ENCODE measurements around the gene RARA.

DNA sequence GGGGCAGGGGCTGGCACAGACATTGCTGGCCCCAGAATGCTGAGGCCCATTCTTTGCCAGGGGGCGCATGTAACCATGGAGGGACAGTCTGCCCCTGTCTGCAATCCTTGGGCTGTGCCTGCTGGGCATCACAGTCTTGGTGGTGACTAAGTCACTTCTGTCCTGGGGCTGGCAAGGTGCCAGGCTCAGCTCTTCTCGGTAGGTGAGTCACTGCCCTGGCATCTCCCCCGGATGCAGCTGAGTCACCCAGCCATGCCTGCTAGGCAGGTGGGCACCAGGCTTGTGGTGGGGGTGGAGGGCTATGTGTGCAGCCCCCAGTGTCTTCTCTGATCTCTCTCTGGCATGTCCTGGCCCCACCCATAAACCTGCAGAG, 5.6 kb downstream of the RARA start:
- no peak for TF ChIP-seq EZH2 (IDR thresholded peaks at IDR 0.05; ENCODE audit: low read length, missing control alignments)
- TF ChIP-seq, protein P1, sequence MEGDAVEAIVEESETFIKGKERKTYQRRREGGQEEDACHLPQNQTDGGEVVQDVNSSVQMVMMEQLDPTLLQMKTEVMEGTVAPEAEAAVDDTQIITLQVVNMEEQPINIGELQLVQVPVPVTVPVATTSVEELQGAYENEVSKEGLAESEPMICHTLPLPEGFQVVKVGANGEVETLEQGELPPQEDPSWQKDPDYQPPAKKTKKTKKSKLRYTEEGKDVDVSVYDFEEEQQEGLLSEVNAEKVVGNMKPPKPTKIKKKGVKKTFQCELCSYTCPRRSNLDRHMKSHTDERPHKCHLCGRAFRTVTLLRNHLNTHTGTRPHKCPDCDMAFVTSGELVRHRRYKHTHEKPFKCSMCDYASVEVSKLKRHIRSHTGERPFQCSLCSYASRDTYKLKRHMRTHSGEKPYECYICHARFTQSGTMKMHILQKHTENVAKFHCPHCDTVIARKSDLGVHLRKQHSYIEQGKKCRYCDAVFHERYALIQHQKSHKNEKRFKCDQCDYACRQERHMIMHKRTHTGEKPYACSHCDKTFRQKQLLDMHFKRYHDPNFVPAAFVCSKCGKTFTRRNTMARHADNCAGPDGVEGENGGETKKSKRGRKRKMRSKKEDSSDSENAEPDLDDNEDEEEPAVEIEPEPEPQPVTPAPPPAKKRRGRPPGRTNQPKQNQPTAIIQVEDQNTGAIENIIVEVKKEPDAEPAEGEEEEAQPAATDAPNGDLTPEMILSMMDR (conservative IDR thresholded peaks at IDR 0.05 in 1 of 2, IDR thresholded peaks at IDR 0.05 in 1 of 2; ENCODE audit: low read depth in 1 of 2, low read length in 2 of 2), result no peak

Measured in fibroblast of lung (primary cell).